OCI-LY7 (cell line): ENCODE measurements around the gene S1PR4. TPM values are rescaled to one million over a fixed set of nuclear protein-coding genes. Genes with fewer than 3 reads are reported as not detected.

Experiments
- BruUV-seq: library from RNA; stranded (reverse); fragments of 400-500 nt; replicated peaks from 2 replicates; lab custom pipeline; 2021; lab: Mats Ljungman, UMichigan
- CTCF ChIA-PET: fragments of 300-600 bp; sonication (Branson Sonifier 250); formaldehyde crosslinking; loops from one replicate; lab custom pipeline; 2022; ENCODE audit warnings: antibody characterized with exemption; ENCODE audit not compliant: unreplicated experiment; lab: Charles Lee
- POLR2A ChIA-PET: fragments of 300-600 bp; sonication (Branson Sonifier 250); formaldehyde crosslinking; loops from one replicate; lab custom pipeline; 2022; ENCODE audit warnings: antibody characterized with exemption; lab: Charles Lee
- DNase-seq: peaks from one replicate; pipeline ENCODE4 v3.0.0-alpha.2; 2015; ENCODE audit warnings: low spot score
- H2AFZ ChIP-seq: fragments of 200-600 bp; sonication (generic), shearing (Covaris generic); 2 replicates; pipeline ENCODE4 v1.6.1; 2014; ENCODE audit warnings: mild to moderate bottlenecking, antibody characterized with exemption, low read length, moderate library complexity
- H3K27ac ChIP-seq: fragments of 200-600 bp; sonication (generic); 2 replicates; pipeline ENCODE4 v1.5.1; 2014; ENCODE audit warnings: mixed run types, low read depth, mild to moderate bottlenecking, moderate library complexity, low read length, inconsistent platforms; ENCODE audit not compliant: poor library complexity, severe bottlenecking
- H3K36me3 ChIP-seq: fragments of 200-600 bp; sonication (generic); 2 replicates; pipeline ENCODE4 v1.6.1; 2014; ENCODE audit warnings: mild to moderate bottlenecking, antibody characterized with exemption, low read length, moderate library complexity, mixed read lengths; ENCODE audit not compliant: insufficient read depth
- H3K4me1 ChIP-seq: fragments of 200-600 bp; sonication (generic); 2 replicates; pipeline ENCODE4 v1.5.1; 2014; ENCODE audit warnings: mild to moderate bottlenecking, low read length; ENCODE audit not compliant: insufficient read depth, poor library complexity, severe bottlenecking
- H3K4me2 ChIP-seq: fragments of 200-600 bp; sonication (generic); 2 replicates; pipeline ENCODE4 v1.6.1; 2014; ENCODE audit warnings: mild to moderate bottlenecking, low read length
- H3K4me3 ChIP-seq: fragments of 200-600 bp; sonication (generic); 2 replicates; pipeline ENCODE4 v1.5.1; 2014; ENCODE audit warnings: mild to moderate bottlenecking, low read depth, low read length; ENCODE audit not compliant: poor library complexity, severe bottlenecking
- H3K79me2 ChIP-seq: fragments of 200-600 bp; sonication (generic); 2 replicates; pipeline ENCODE4 v1.6.1; 2016; ENCODE audit warnings: low read depth, mild to moderate bottlenecking, low read length, moderate library complexity, mixed read lengths; ENCODE audit not compliant: insufficient read depth
- H3K9me2 ChIP-seq: fragments of 200-600 bp; sonication (generic); 2 replicates; pipeline ENCODE4 v1.6.1; 2016; ENCODE audit warnings: mild to moderate bottlenecking, low read length, mixed read lengths; ENCODE audit not compliant: insufficient read depth
- H3K9me3 ChIP-seq: fragments of 200-600 bp; sonication (generic); 2 replicates; pipeline ENCODE4 v1.6.1; 2014; ENCODE audit warnings: mild to moderate bottlenecking, mixed run types, low read length, mixed read lengths
- H4K20me1 ChIP-seq: fragments of 200-600 bp; sonication (generic); 2 replicates; pipeline ENCODE4 v1.6.1; 2014; ENCODE audit warnings: mild to moderate bottlenecking, antibody characterized with exemption, low read length, moderate library complexity, mixed read lengths; ENCODE audit not compliant: insufficient read depth
- EZH2phosphoT487 ChIP-seq: fragments of 200-600 bp; sonication (generic); IDR thresholded peaks from 2 replicates; pipeline ENCODE4 v1.6.1; 2018; ENCODE audit warnings: low read depth, borderline replicate concordance, mild to moderate bottlenecking, mixed run types, antibody characterized with exemption, low read length, moderate library complexity, mixed read lengths
- intact Hi-C: fragments of 100-400 bp; cut with micrococcal nuclease; formaldehyde crosslinking; loops from one replicate; pipeline ENCODE4 v1.10.0; 2022; ENCODE audit not compliant: unreplicated experiment
- total RNA-seq, 2 experiments: library from RNA; depleted of rRNA in 1 of 2; stranded (reverse); fragments of >200 nt in 1 of 2; shearing (Covaris generic) in 1 of 2; gene quantifications; 2 replicates each; pipeline ENCODE4 v1.2.3, GENCODE V29; 2014 to 2022
- TF ChIP-seq, protein P1 (sequence below): fragments of 200-600 bp; sonication (generic); conservative IDR thresholded peaks from 2 replicates; pipeline ENCODE4 v1.5.1; 2014; ENCODE audit warnings: mild to moderate bottlenecking, antibody characterized with exemption, low read length, moderate library complexity, mixed read lengths

Gene S1PR4
- total RNA-seq, 2 experiments from 2014 or later, result 25.8 to 34.1 TPM

DNA sequence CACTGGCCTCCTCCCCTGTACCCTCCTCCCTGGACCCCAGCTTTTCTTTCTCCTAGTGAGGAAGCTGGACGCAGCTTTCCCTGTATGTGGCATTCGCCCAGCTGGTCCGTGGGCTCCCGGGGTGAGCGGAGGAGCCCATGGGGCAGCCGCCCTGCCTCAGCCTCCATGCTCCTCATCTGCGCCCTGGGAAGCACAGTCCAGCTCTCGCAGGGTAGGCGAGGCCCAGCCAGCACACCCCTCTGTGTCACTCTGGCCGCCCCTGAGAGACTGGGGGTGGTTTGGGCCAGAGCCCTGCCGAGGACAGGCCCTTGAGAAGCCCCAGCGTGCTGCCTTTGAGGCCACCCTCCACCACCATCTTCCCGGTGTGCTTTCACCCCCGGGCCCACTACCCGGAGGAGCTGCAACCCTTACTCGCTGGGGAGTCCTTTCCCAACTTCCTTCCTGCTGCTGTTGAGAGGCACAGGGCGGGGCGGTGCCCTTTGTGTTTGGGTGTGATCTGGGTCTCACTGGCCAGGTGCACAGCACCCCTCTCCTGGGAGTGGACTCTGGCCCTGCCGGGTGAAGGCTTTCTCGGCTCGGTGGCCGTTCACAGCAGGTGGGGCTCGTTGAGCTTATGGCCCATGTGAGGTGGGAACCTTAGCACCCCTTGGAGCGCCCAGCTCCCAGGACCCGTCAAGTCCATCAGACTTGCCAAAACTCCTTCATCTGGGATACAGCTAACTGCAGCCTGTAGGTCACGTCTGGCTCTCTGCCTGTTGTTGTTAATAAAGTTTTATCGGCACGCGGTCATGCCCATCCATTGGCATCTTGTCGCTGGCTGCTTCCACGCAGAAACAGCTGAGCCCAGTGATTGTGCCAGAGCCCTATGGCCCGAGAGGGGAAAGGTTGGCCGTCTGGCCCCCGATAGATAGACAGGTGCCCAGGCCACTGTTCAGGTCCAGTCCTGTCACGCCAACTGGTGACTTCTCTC, 10.3 kb downstream of the S1PR4 start:
- ChIA-PET POLR2A (no interaction called here), CTCF (no interaction called here)
- no peaks in the 10 kb centered on the region for H3K9me3 ChIP-seq
- H3K27ac ChIP-seq, result no peak overlapping the region
- H3K4me3 ChIP-seq, result no peak overlapping the region
- H4K20me1 ChIP-seq, result peaks cover 8% of the 10 kb centered on the region; the same call in 1 of the 2 replicates
- DNase-seq, result no peak
- H2AFZ ChIP-seq, result no peak overlapping the region
- no peak for TF ChIP-seq EZH2phosphoT487
- TF ChIP-seq, protein P1, sequence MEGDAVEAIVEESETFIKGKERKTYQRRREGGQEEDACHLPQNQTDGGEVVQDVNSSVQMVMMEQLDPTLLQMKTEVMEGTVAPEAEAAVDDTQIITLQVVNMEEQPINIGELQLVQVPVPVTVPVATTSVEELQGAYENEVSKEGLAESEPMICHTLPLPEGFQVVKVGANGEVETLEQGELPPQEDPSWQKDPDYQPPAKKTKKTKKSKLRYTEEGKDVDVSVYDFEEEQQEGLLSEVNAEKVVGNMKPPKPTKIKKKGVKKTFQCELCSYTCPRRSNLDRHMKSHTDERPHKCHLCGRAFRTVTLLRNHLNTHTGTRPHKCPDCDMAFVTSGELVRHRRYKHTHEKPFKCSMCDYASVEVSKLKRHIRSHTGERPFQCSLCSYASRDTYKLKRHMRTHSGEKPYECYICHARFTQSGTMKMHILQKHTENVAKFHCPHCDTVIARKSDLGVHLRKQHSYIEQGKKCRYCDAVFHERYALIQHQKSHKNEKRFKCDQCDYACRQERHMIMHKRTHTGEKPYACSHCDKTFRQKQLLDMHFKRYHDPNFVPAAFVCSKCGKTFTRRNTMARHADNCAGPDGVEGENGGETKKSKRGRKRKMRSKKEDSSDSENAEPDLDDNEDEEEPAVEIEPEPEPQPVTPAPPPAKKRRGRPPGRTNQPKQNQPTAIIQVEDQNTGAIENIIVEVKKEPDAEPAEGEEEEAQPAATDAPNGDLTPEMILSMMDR, result no peak
- no TSS peak for BruUV-seq
- H3K9me2 ChIP-seq, result no peaks in the 10 kb centered on the region
- H3K4me2 ChIP-seq, result no peak overlapping the region
- peaks cover 14% of the 10 kb centered on the region for H3K4me1 ChIP-seq
- H3K79me2 ChIP-seq, result peaks cover 52% of the 10 kb centered on the region
- intact Hi-C loops, result no loop called here
- peaks cover 34% of the 10 kb centered on the region for H3K36me3 ChIP-seq

DNA sequence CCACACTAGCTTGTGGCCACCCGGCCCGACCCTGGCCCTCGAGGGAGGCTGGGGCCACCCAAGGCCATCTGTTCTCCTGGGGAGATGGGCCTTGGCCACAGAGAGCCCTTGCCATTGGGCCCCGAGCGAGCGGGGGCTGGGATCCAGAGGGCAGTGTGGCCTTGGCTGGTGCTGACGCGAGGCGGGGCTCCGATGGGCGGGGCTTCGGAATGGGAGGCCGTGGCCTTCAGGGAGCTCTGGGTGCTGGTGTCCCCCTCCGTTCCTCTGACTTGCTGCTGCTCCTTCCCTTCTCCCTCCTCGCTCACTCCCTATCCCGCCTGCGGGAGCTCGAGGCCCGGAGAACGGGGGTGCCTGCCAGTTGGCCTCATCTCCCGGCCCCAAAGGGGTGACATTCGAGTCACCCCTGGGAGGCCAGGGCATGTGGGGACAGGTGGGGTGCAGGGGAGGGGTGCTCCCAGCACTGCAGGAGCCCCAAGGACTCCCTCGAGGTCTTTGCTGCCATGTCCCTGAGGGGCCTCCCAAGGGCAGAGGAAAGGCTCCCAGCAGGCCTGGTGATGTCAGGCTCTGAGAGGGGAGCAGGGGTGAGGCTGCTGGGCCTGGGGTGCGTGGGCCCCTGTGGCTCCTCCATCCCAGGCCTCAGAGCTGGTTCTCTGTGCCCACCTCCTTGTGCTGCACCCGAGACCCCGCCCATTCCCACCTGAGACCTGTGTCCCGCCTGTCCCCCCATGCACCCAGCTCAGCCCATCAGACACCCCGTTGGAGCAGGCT, 11.3 kb downstream of the S1PR4 start:
- peaks cover 8% of the 10 kb centered on the region; the same call in 1 of the 2 replicates for H4K20me1 ChIP-seq
- peaks cover 43% of the 10 kb centered on the region for H3K36me3 ChIP-seq
- BruUV-seq, result no TSS peak
- TF ChIP-seq, protein P1, result no peak
- no peak for TF ChIP-seq EZH2phosphoT487
- no peak overlapping the region for H2AFZ ChIP-seq
- H3K27ac ChIP-seq, result no peak overlapping the region
- H3K9me3 ChIP-seq, result no peaks in the 10 kb centered on the region
- H3K4me2 ChIP-seq, result no peak overlapping the region
- ChIA-PET POLR2A (no interaction called here), CTCF (no interaction called here)
- H3K4me1 ChIP-seq, result peaks cover 11% of the 10 kb centered on the region
- H3K9me2 ChIP-seq, result no peaks in the 10 kb centered on the region
- H3K79me2 ChIP-seq, result peaks cover 52% of the 10 kb centered on the region
- intact Hi-C loops, result no loop called here
- no peak overlapping the region for H3K4me3 ChIP-seq
- no peak for DNase-seq
